ENCODE measurements around the gene RELA. TPM values are rescaled to one million over a fixed set of nuclear protein-coding genes. Genes with fewer than 3 reads are reported as not detected.
A peak's percentile ranks its signal among the peaks of the same experiment; 100 is the strongest.

Gene RELA
- total and polyA plus RNA-seq, 2 donors (not counting 1 experiment from before 2014, with no cell fraction given): 124 to 154 TPM

- no peak for TF ChIP-seq EZH2 (IDR thresholded peaks at IDR 0.05; ENCODE audit: borderline replicate concordance, insufficient read depth, low read depth, low read length, poor library complexity, severe bottlenecking)
- TF ChIP-seq CTCF (IDR thresholded peaks at IDR 0.05): no peak
- H3K9ac ChIP-seq (ENCODE audit: low read length): peak overlapping the region; percentile 91
- peaks cover 0 to 59% of the 10 kb centered on the region in 2 experiments for H3K36me3 ChIP-seq (replicated peaks in 1 of 2; ENCODE audit: control extremely low read depth in 1 of 2, control insufficient read depth in 1 of 2, extremely low read depth in 1 of 2, insufficient read depth in 2 of 2, low read length in 1 of 2)
- Mint-ChIP-seq H3K27ac (peak overlapping the region; percentile 98), H3K27me3 (no peaks in the 10 kb centered on the region), H3K4me1 (peaks cover 56% of the 10 kb centered on the region), H3K4me3 (peak overlapping the region; percentile 99), H3K9me3 (ENCODE audit: insufficient read depth) (no peaks in the 10 kb centered on the region)
- no peak overlapping the region for H2AFZ ChIP-seq (ENCODE audit: insufficient read depth, low read depth, low read length, poor library complexity, severe bottlenecking)
- intact Hi-C loops (cut with micrococcal nuclease): no loop called here
- ATAC-seq (ENCODE audit: low read depth) (no peak), DNase-seq (no peak)
- H3K79me2 ChIP-seq (ENCODE audit: control insufficient read depth, insufficient read depth, low read length): peaks cover 73% of the 10 kb centered on the region
- ChIA-PET POLR2A (interaction anchor here (1.3 to 5.0 kb wide), 7 partner anchors 8 to 218 kb away, joined by 6 to 116 read pairs (median 23); partner anchors contain the start of genes KAT5, MAP3K11, MUS81 and PCNX3), CTCF (interaction anchor here (1.7 to 7.4 kb wide), 3 partner anchors 12 to 54 kb away, joined by 6 to 86 read pairs (median 50); no protein-coding TSS in a partner anchor)
- H3K4me2 ChIP-seq (replicated peaks; ENCODE audit: low read depth, low read length, poor library complexity, severe bottlenecking): peak overlapping the region; percentile 96
- H3K9me3 ChIP-seq (ENCODE audit: control extremely low read depth in 1 of 3, control insufficient read depth in 2 of 3, insufficient read depth in 1 of 3, low read length in 2 of 3): no peaks in the 10 kb centered on the region
- H3K4me3 ChIP-seq (ENCODE audit: control extremely low read depth in 1 of 5, extremely low read depth in 1 of 5, insufficient read depth in 1 of 5, low read depth in 2 of 5, low read length in 4 of 5): peak overlapping the region; percentile 64 to 97 (median 93)
- WGBS (ENCODE audit: insufficient coverage): 36% methylated on average over 14 of the region's 16 CpGs
- peaks cover 70% of the 10 kb centered on the region for H4K20me1 ChIP-seq (ENCODE audit: control insufficient read depth, insufficient read depth, low read length, poor library complexity, severe bottlenecking)
- no peaks in the 10 kb centered on the region for H3K27me3 ChIP-seq (replicated peaks in 1 of 4; ENCODE audit: control extremely low read depth in 1 of 4, control insufficient read depth in 3 of 4, insufficient read depth in 4 of 4, low read length in 3 of 4)
- peaks cover 43 to 67% of the 10 kb centered on the region in 2 donors for H3K4me1 ChIP-seq (ENCODE audit: control insufficient read depth in 2 of 2, insufficient read depth in 2 of 2, low read length in 2 of 2)
- peak overlapping the region; percentile 100 for H3K27ac ChIP-seq (ENCODE audit: low read length in 2 of 2)
Observed at GRCh38 chr11:65641297-65642013, 21.3 kb downstream of the RELA start.

All from B cell (primary cell).